ENCODE data around the gene CBLN3. TPM values are rescaled to one million over a fixed set of nuclear protein-coding genes. Genes with fewer than 3 reads are reported as not detected.
A peak's percentile ranks its signal among the peaks of the same experiment; 100 is the strongest.

Gene CBLN3
- total RNA-seq, 3 donors from 2014 or later: 2.2 to 3.9 (median 2.6) TPM

DNA sequence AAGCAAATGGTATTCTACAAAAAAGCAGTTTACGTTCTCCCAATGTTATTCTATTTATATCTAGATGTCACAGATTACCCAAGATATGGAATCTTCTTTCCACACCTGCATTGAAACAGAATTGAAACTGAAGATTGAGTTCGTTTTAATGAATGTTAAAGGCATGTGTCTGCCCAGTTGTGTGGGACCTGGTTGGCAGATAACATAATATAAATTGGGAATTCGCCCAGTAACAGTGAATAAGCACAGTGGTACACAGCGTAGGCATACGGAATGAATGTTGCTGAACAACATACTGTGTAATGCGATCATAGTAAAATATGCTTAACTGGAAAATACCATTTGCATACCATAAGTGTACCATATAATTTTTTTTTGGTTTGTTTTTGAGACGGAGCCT, 4.6 kb upstream of the CBLN3 start:
- Histone ChIP-seq H3K4me3 (no peak overlapping the region), H3K36me3 (ENCODE audit: low read depth) (no peaks in the 10 kb centered on the region), H3K9me3 (no peaks in the 10 kb centered on the region), H3K4me1 (ENCODE audit: low read depth) (peaks cover 27% of the 10 kb centered on the region)
- DNase-seq (no peak), ATAC-seq (no peak)
- TF ChIP-seq, protein P1, sequence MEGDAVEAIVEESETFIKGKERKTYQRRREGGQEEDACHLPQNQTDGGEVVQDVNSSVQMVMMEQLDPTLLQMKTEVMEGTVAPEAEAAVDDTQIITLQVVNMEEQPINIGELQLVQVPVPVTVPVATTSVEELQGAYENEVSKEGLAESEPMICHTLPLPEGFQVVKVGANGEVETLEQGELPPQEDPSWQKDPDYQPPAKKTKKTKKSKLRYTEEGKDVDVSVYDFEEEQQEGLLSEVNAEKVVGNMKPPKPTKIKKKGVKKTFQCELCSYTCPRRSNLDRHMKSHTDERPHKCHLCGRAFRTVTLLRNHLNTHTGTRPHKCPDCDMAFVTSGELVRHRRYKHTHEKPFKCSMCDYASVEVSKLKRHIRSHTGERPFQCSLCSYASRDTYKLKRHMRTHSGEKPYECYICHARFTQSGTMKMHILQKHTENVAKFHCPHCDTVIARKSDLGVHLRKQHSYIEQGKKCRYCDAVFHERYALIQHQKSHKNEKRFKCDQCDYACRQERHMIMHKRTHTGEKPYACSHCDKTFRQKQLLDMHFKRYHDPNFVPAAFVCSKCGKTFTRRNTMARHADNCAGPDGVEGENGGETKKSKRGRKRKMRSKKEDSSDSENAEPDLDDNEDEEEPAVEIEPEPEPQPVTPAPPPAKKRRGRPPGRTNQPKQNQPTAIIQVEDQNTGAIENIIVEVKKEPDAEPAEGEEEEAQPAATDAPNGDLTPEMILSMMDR (IDR thresholded peaks at IDR 0.05): no peak
- intact Hi-C loops (cut with DNase I, micrococcal nuclease): loop anchor here (5.0 kb wide), 2 partner anchors 67 to 102 kb away; partner anchors contain the start of gene NFATC4 (in 2 of the 2)

DNA sequence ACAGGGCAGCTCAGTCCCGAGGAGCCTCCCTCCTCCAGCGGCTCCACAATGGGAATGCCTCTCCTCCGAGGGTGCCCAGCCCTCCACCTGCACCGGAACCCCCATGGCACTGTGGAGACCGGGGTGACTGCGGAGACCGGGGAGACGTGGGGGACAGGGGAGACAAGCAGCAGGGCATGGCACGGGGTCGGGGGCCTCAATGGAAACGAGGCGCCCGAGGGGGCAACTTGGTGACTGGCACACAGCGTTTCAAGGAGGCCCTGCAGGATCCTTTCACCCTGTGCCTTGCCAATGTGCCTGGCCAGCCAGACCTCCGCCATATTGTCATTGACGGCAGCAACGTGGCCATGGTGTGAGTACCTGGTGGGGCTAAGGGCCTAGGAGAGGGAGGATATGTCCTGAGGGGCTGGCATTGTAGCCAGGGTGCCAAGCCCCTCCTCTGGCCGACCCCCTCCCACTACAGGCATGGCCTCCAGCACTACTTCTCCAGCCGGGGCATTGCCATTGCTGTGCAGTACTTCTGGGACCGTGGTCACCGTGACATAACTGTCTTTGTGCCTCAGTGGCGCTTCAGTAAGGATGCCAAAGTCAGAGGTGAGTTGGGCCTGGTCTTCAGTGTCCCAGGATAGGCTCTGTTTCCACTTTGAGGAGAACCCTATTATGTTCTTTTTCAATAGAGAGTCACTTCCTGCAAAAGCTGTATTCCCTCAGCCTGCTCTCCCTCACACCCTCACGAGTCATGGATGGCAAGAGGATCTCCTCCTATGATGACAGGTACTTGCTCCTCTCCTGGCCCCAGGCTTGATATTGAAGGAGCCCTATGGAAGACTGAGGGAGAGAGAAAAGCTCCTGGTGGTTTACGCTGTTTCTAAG, 3.0 kb upstream of the CBLN3 start:
- ATAC-seq: no peak
- TF ChIP-seq, protein P1 (IDR thresholded peaks at IDR 0.05): no peak
- no peak overlapping the region for H3K4me3 ChIP-seq
- intact Hi-C loops (cut with DNase I, micrococcal nuclease): loop anchor here (5.0 kb wide), 2 partner anchors 65 to 100 kb away; partner anchors contain the start of gene NFATC4 (in 2 of the 2)
- H3K36me3 ChIP-seq (ENCODE audit: low read depth): no peaks in the 10 kb centered on the region
- DNase-seq: peak in 2 of 3 donors; percentile 51 to 68
- no peaks in the 10 kb centered on the region for H3K9me3 ChIP-seq
- H3K4me1 ChIP-seq (ENCODE audit: low read depth): peaks cover 40% of the 10 kb centered on the region

- Histone ChIP-seq H3K9me3 (no peaks in the 10 kb centered on the region), H3K4me1 (ENCODE audit: low read depth) (peaks cover 42% of the 10 kb centered on the region), H3K4me3 (no peak overlapping the region), H3K36me3 (ENCODE audit: low read depth) (no peaks in the 10 kb centered on the region)
- ATAC-seq (peak; percentile 70), DNase-seq (peak; percentile 93 to 96 (median 93))
- TF ChIP-seq, protein P1 (IDR thresholded peaks at IDR 0.05): peak; percentile 90
- intact Hi-C loops (cut with DNase I, micrococcal nuclease): loop anchor here (5.0 kb wide), 2 partner anchors 64 to 99 kb away; partner anchors contain the start of gene NFATC4 (in 2 of the 2)
These were observed 2.2 kb upstream of the CBLN3 start for GRCh38 chr14:24431569-24432258.

DNA sequence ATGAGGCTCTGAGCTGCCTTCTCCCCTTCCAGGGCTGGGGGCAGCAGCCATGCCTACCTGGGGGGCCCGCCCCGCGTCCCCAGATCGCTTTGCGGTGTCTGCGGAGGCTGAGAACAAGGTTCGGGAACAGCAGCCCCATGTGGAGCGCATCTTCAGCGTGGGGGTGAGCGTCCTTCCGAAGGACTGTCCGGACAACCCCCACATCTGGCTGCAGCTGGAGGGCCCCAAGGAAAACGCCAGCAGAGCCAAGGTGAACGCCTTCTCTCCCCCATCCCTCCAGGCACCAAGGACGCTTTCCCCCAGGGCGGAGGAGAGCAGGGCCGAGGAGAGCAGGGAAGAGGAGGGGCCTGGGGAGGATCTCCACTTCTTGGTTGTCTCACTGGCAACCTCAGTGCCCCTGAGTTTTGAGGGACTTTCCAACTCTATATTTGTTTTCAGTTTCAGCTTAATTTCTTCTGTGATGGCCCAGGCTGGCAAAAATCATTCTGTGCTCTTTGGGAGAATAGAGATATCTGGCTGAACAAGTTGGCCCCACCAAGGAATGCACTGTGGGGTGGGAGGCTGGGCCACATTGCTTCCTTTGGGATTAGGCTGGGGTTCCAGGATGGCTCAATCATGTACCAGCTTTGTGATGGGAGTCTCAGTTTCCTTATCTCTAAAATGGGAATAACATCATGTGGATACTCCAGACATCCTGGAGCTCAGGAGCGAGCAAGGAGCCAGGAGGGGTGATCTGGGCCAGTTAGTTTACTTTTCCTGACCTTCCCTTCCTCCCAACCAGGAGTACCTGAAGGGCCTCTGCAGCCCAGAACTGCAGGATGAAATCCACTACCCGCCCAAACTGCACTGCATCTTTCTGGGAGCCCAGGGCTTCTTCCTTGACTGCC, 1.5 kb upstream of the CBLN3 start:
- peak; percentile 32 for ATAC-seq
- peak overlapping the region; percentile 54 for H3K4me3 ChIP-seq
- intact Hi-C loops (cut with DNase I, micrococcal nuclease): loop anchor here (5.0 kb wide), 2 partner anchors 64 to 99 kb away; partner anchors contain the start of gene NFATC4 (in 2 of the 2)
- peaks cover 46% of the 10 kb centered on the region for H3K4me1 ChIP-seq (ENCODE audit: low read depth)
- no peaks in the 10 kb centered on the region for H3K36me3 ChIP-seq (ENCODE audit: low read depth)
- no peaks in the 10 kb centered on the region for H3K9me3 ChIP-seq
- DNase-seq: peak; percentile 58 to 72 (median 67)
- TF ChIP-seq, protein P1 (IDR thresholded peaks at IDR 0.05): no peak
